Common myeloid progenitor, CD34-positive (primary cell): ENCODE data around the gene OR6J1.

Source experiments
- CTCF ChIA-PET: fragments of 350-600 bp; sonication (Branson Sonifier 250); formaldehyde crosslinking; loops from one replicate; lab custom pipeline; 2021; ENCODE audit warnings: antibody characterized with exemption; lab: Charles Lee
- POLR2A ChIA-PET: fragments of 350-600 bp; sonication (Branson Sonifier 250); formaldehyde crosslinking; loops from one replicate; lab custom pipeline; 2021; ENCODE audit warnings: antibody characterized with exemption; lab: Charles Lee
- DNase-seq, 3 donors: peaks; one replicate each; pipeline versions ENCODE4 v3.0.0 to v3.0.0-alpha.2; 2013
- H3K27ac ChIP-seq, 2 experiments: 1 replicate in 1 of 2; 2 replicates in 1 of 2; pipeline ENCODE4 v1.7.0; 2013; ENCODE audit warnings: inconsistent platforms in 2 of 2, low read length in 2 of 2, mild to moderate bottlenecking in 2 of 2, low read depth in 1 of 2, moderate library complexity in 1 of 2; ENCODE audit not compliant: severe bottlenecking in 2 of 2, insufficient read depth in 1 of 2, poor library complexity in 1 of 2
- H3K27me3 ChIP-seq, 5 experiments: replicated peaks in 2 of 5; 1 replicate in 3 of 5; 2 replicates in 2 of 5; pipeline versions ENCODE4 v1.6.1 to v1.7.0; 2013; ENCODE audit warnings: low read length in 4 of 5, mild to moderate bottlenecking in 2 of 5, moderate library complexity in 2 of 5, inconsistent platforms in 1 of 5; ENCODE audit not compliant: insufficient read depth in 5 of 5, control insufficient read depth in 4 of 5
- H3K36me3 ChIP-seq, 4 experiments: 1 replicate in 2 of 4; 2 replicates in 2 of 4; pipeline versions ENCODE4 v1.6.1 to v1.7.0; 2013; ENCODE audit warnings: low read length in 3 of 4, control low read depth in 1 of 4, mild to moderate bottlenecking in 1 of 4; ENCODE audit not compliant: control insufficient read depth in 4 of 4, insufficient read depth in 4 of 4
- H3K4me1 ChIP-seq, 4 experiments: 1 replicate in 3 of 4; 2 replicates in 1 of 4; pipeline versions ENCODE4 v1.6.1 to v1.7.1; 2013; ENCODE audit warnings: low read length in 3 of 4, mild to moderate bottlenecking in 3 of 4, control low read depth in 1 of 4, inconsistent platforms in 1 of 4, moderate library complexity in 1 of 4; ENCODE audit not compliant: control insufficient read depth in 4 of 4, insufficient read depth in 4 of 4; ENCODE audit errors: control extremely low read depth in 1 of 4
- H3K4me3 ChIP-seq, 7 experiments: 1 replicate in 4 of 7; 2 replicates in 3 of 7; pipeline versions ENCODE4 v1.5.1 to v1.7.0; 2013; ENCODE audit warnings: mild to moderate bottlenecking in 7 of 7, low read length in 6 of 7, moderate library complexity in 6 of 7, inconsistent platforms in 2 of 7, low read depth in 2 of 7, control low read depth in 1 of 7; ENCODE audit not compliant: insufficient read depth in 4 of 7, control insufficient read depth in 1 of 7; ENCODE audit errors: extremely low read depth in 1 of 7
- H3K9me3 ChIP-seq, 5 experiments: 1 replicate in 4 of 5; 2 replicates in 1 of 5; pipeline versions ENCODE4 v1.6.1 to v1.7.1; 2013; ENCODE audit warnings: low read length in 4 of 5, mild to moderate bottlenecking in 2 of 5, inconsistent platforms in 1 of 5, low read depth in 1 of 5, moderate library complexity in 1 of 5; ENCODE audit not compliant: control insufficient read depth in 4 of 5, insufficient read depth in 2 of 5; ENCODE audit errors: control extremely low read depth in 1 of 5
- WGBS: methylation state at CpG from one replicate; pipeline ENCODE4 v1.1.5; 2013; ENCODE audit not compliant: insufficient coverage; 5-methylcytosine and 5-hydroxymethylcytosine counted together

The OR6J1 gene

DNA sequence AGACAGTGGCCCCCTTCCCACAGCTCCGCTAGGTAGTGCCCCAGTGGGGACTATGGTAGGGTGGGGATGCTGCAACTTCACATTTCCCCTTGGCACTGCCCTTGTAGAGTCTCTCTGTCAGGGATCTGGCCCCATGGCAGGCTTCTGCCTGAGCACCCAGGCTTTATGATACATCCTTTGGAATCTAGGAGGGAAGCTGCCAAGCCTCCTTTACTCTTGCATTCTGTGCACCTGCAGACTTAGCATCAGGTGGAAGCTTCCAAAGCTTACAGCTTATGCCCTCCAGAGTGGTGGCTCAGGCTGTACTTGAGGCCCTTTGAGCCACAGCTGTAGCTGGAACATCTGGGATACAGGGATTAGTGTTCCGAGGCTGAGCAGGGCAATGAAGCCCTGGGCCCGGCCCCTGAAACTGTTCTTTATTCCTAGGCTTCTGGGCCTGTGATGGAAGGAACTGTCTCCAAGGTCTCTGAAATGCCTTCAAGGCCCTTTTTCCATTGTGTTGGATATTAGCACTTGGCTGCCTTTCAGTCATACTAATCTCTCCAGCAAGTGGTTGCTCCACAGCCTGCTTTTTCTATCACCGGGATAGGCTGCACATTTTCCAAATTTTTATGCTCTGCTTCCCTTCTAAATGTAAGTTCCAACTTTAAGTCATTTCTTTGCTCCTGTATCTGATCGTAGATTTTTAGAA is 22.2 kb upstream of the OR6J1 start:
- CTCF ChIA-PET: no interaction called here
- POLR2A ChIA-PET: no interaction called here

DNA sequence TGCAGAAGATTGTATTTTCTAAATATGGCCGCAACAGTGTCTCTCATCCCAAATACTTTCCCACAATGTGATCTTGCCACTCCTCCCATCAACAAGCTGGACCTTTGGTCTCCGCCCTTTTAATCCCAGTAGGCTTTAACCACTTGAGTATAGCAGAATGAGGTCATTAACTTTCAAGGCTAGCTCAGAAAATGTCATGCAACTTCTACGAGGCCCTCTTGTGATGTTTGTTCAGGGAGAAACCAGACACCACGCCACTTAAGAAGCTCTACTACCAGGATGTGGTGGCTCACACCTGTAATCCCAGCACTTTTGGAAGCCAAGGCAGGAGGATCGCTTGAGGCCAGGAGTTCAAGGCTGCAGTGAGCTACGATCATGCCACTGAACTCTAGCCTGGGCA is 20.1 kb upstream of the OR6J1 start:
- DNase-seq: no peak
- Histone ChIP-seq H3K4me3 (no peak overlapping the region), H3K4me1 (no peaks in the 10 kb centered on the region), H3K27me3 (peaks cover 0 to 1% (median 0%) of the 10 kb centered on the region in 5 experiments), H3K36me3 (no peaks in the 10 kb centered on the region), H3K27ac (no peak overlapping the region), H3K9me3 (no peaks in the 10 kb centered on the region)
- CTCF ChIA-PET: interaction anchor here (0.6 to 1.6 kb wide), 4 partner anchors 11 to 98 kb away, joined by 3 to 6 read pairs (median 3); no protein-coding TSS in a partner anchor
- WGBS: 97% methylated on average over 3 of the region's 6 CpGs
- POLR2A ChIA-PET: no interaction called here

More for the DNA sequence above, 22.2 kb upstream of the OR6J1 start:
- peaks cover 0 to 1% (median 0%) of the 10 kb centered on the region in 5 experiments for H3K27me3 ChIP-seq
- no peaks in the 10 kb centered on the region for H3K4me1 ChIP-seq
- H3K4me3 ChIP-seq: no peak overlapping the region
- DNase-seq: no peak
- no peak overlapping the region for H3K27ac ChIP-seq
- WGBS: 100% methylated on average over 4 of the region's 5 CpGs
- no peaks in the 10 kb centered on the region for H3K36me3 ChIP-seq
- no peaks in the 10 kb centered on the region for H3K9me3 ChIP-seq

DNA sequence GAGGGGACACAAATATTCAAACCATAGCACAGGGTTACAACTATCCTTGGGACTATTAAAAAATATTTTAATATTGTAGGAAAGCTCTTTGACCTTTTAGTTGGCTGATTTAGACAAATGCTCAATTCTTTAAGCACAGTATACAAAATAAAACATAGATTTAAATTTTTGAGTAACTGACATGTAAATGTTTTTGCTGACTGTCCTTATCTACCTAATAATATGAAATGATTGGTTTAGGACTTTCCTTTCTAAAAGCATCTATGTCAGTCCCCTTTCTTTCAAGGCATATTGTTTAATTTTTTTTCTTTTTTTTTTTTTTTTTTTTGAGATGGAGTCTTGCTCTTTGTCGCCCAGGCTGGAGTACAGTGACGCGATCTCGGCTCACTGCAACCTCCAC is 16.5 kb upstream of the OR6J1 start:
- Histone ChIP-seq H3K4me3 (no peak overlapping the region), H3K36me3 (no peaks in the 10 kb centered on the region), H3K27ac (no peak overlapping the region), H3K4me1 (no peaks in the 10 kb centered on the region), H3K27me3 (no peaks in the 10 kb centered on the region), H3K9me3 (no peaks in the 10 kb centered on the region)
- DNase-seq: no peak
- no CpG with 5 or more reads among the region's 4 CpGs for WGBS
- ChIA-PET POLR2A (no interaction called here), CTCF (interaction anchor here (0.7 to 1.7 kb wide), 4 partner anchors 9 to 193 kb away, joined by 3 to 10 read pairs (median 3); no protein-coding TSS in a partner anchor)

DNA sequence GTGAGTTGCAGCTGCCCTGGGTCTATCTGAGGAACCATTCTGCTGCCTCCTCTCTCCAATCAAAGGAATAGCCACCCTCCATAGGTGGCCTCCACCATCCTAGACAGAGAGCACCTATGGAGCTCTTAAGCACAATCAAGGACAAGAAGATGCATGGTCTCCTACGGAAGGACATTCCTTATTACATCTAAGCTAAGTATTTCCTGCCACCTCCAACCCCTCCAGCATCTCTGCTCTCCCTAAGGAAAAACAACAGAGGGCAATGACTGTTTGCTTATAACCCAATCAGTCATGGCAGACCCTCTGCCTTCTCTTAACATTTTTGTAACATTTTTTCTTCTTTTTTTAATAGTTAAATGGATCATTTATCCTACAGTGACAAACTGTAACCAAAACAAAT is 14.8 kb upstream of the OR6J1 start:
- no peak overlapping the region for H3K4me3 ChIP-seq
- H3K4me1 ChIP-seq: no peaks in the 10 kb centered on the region
- no peaks in the 10 kb centered on the region for H3K9me3 ChIP-seq
- no CpG with 5 or more reads among the region's 1 CpG for WGBS
- ChIA-PET POLR2A (no interaction called here), CTCF (interaction anchor here (1.0 to 5.9 kb wide), 10 partner anchors 10 to 270 kb away, joined by 3 to 39 read pairs (median 5); partner anchors contain the start of gene OR6J1)
- no peak overlapping the region for H3K27ac ChIP-seq
- H3K36me3 ChIP-seq: no peaks in the 10 kb centered on the region
- peaks cover 0 to 3% (median 0%) of the 10 kb centered on the region in 5 experiments for H3K27me3 ChIP-seq
- DNase-seq: no peak

DNA sequence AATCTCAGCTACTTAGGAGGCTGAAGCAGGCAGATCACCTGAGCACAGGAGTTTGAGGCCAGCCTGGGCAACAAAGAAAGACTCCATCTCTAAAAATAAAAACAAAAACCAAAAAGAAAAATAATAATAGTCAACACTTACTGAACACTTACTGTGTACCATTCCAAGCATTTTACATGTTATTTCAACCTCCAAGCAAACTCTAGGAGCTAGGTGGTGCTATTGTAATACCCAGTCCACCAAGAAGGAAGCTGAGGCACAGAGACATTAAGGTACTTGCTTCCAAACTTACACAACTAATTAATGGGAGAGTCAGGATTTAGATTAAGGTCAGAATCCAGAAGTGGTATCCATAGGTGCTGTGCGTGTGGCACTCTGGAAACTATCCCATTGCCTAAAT is 13.7 kb upstream of the OR6J1 start:
- Histone ChIP-seq H3K9me3 (no peaks in the 10 kb centered on the region), H3K27me3 (peaks cover 0 to 3% (median 0%) of the 10 kb centered on the region in 5 experiments), H3K4me3 (no peak overlapping the region), H3K36me3 (no peaks in the 10 kb centered on the region), H3K27ac (no peak overlapping the region), H3K4me1 (no peaks in the 10 kb centered on the region)
- WGBS: no CpG with 5 or more reads among the region's 1 CpG
- DNase-seq: peak; percentile 21 to 35 (median 27)
- ChIA-PET CTCF (interaction anchor here (0.7 to 5.9 kb wide), 12 partner anchors 9 to 269 kb away, joined by 3 to 39 read pairs (median 4); partner anchors contain the start of gene OR6J1), POLR2A (no interaction called here)

DNA sequence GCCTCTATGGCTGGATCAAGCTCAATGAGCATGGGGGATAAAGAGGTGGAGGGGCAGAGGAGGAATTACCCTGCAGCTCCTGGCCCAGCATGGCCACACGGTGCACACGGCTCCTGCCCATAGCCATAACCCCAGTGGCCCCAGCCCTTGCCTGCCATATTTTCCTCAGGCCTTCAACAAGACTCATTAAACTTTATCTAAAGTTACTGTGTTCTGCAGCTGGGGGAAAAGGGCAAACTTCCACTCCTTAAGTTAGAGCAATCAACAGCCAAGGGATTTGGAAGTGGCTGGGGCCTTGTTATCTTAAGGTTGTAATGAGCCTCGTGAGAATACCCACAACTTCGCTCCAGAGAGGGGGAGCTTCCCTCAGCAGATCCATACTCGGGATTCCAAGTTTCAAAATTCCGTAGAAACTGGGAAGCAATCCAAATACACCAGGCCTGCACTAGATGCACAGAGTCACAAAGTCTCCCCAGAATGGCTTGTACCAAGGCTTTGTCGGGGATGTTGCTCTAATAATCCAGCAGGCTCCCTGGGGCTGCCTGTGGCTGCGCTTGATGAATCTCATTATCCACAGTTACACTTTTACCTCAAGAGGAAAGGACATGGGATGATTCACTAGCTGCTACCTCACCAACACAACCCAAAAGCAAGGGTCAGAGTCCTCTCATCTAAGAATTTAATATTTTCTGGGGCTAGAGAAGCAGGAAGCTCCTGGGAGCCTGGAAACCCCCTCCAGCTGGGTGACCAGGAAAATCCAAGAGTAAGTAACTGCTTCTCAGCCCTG is 13.0 kb upstream of the OR6J1 start:
- DNase-seq: no peak
- Histone ChIP-seq H3K9me3 (no peaks in the 10 kb centered on the region), H3K27ac (no peak overlapping the region), H3K36me3 (no peaks in the 10 kb centered on the region), H3K4me1 (no peaks in the 10 kb centered on the region), H3K27me3 (peaks cover 0 to 3% (median 0%) of the 10 kb centered on the region in 5 experiments), H3K4me3 (no peak overlapping the region)
- WGBS: 96% methylated on average over 7 of the region's 8 CpGs
- POLR2A ChIA-PET: no interaction called here
- CTCF ChIA-PET: interaction anchor here (0.7 to 5.9 kb wide), 11 partner anchors 11 to 196 kb away, joined by 3 to 39 read pairs (median 4); partner anchors contain the start of genes OR6J1 and OXA1L
